ENCODE measurements around the gene SCG5.

SCG5 gene

DNA sequence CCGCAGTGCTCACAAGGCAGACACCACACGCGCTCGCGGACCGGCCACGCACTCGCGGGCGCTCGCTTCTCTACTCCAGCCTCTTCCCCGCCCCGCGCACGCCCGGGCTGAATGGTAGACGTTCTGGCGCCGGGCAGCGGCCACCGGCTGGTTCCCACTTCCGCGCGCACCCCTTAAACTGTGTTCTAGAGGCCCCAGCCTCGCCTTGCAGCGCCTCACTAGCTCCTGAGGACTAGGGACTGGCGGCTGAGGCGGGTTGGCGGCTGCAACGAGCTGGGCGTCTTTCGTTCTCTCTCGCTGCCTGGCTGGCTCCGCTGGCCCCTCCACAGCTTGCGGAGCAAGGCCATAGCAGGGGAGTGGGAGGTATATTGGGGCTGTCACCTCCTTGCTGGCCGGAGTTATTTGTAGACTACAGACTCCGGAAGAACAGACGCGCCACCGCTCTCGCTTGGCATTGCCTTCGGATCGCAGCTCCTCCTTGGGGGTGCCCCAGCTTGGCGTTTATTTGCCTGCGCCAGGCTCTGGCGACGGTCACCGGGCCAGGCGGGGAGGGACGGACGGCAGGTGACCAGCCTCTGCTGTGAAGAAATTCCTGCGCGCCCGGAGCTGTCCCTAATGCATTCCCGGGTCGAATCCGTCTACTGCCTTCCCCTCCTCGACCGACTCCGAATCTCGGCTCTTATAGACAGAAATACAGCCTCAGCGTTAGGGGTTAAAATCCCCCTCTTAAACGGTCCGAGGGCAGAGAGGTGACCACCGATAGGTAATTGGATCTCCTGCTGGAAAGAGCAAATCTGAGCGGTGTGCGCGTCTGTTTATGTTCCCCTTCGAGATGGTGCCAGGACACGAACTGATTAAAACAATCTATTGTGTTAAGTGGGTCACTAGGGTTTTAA lies 77.6 kb downstream of the SCG5 start:
- Mint-ChIP-seq H3K4me1 (peaks cover 26% of the 10 kb centered on the region), H3K9me3 (no peaks in the 10 kb centered on the region), H3K4me3 (peak overlapping the region; percentile 54), H3K27ac (no peak overlapping the region), H3K36me3 (no peaks in the 10 kb centered on the region), H3K27me3 (peaks cover 66% of the 10 kb centered on the region)
- no peak for ATAC-seq

DNA sequence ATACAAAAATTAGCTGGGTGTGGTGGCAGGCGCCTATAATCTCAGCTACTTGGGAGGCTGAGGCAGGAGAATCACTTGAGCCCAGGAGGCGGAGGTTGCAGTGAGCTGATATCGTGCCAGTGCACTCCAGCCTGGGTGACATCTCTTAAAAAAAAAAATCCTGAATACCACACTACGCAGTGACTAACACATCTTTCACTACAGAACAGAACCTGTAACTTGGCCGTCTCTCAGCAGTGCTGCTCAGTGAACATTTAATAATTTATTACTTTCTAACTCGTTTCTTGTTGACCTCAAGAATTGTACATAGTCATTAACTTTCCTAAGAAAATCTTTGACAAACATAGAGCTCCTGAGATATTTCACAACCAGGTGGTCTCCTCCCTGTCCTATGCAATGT lies 80.1 kb downstream of the SCG5 start:
- Mint-ChIP-seq H3K27ac (no peak overlapping the region), H3K9me3 (no peaks in the 10 kb centered on the region), H3K4me1 (peaks cover 24% of the 10 kb centered on the region), H3K36me3 (no peaks in the 10 kb centered on the region), H3K27me3 (peaks cover 64% of the 10 kb centered on the region), H3K4me3 (no peak overlapping the region)
- ATAC-seq = no peak

DNA sequence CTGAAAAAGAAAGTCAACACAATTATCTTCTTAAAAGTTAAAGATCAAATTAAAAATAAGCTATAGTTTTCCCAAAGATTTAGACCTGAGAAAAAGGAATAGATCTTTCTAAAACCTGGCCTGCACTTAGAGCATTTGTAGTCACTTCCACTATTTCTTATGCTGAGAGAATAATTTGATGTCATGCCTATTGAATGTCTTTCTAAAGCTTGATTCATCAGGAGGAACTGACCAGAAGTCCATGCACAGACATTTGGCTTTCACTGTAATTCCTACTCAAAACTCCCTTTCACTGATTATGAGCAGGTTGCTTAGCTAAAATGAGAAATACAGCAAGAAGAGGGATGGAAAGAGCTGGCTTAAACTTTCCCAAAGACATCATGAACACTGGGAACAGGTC lies 80.6 kb downstream of the SCG5 start:
- no peak for ATAC-seq
- Mint-ChIP-seq H3K27me3 (peaks cover 63% of the 10 kb centered on the region), H3K4me3 (no peak overlapping the region), H3K9me3 (no peaks in the 10 kb centered on the region), H3K36me3 (no peaks in the 10 kb centered on the region), H3K4me1 (peaks cover 19% of the 10 kb centered on the region), H3K27ac (no peak overlapping the region)

DNA sequence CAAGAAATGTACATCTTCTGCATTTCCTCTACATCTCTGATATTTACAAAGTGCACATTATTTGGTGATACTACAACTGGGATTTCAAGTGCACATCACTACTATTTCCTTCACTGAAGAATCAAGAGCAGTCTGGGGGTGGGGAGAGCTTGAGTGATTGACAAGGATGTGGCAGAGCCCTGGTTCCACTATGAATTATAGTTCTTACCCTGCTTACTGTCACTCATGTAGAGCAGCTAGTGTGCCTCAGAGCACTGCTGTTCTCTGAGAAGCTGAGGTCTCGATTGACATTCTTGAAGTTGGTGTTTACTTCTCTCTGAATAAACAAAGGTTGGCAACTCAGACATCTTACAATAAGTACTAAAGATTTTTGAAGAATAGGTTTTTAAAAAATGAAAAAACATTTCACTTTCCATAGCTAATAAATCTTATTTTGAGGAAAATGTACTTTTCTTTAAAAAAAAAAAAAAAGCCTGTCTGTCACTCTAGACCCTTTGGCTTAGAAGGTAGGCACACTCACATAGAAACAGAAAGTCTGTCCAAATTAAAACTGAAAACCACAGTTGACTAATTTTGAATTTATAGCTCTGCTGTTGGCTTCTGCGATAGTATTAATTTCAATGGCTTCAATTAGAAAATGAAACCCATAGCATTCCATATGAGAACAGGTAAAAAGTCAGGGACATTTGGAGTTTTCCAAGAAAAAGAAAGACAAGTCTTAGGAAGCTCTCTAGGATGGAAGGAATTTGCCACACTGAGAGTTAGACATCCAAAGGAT lies 81.8 kb downstream of the SCG5 start:
- Mint-ChIP-seq H3K9me3 (peaks cover 3% of the 10 kb centered on the region), H3K4me3 (no peak overlapping the region), H3K36me3 (no peaks in the 10 kb centered on the region), H3K27ac (no peak overlapping the region), H3K4me1 (peaks cover 11% of the 10 kb centered on the region), H3K27me3 (peaks cover 59% of the 10 kb centered on the region)
- peak; percentile 82 for ATAC-seq

DNA sequence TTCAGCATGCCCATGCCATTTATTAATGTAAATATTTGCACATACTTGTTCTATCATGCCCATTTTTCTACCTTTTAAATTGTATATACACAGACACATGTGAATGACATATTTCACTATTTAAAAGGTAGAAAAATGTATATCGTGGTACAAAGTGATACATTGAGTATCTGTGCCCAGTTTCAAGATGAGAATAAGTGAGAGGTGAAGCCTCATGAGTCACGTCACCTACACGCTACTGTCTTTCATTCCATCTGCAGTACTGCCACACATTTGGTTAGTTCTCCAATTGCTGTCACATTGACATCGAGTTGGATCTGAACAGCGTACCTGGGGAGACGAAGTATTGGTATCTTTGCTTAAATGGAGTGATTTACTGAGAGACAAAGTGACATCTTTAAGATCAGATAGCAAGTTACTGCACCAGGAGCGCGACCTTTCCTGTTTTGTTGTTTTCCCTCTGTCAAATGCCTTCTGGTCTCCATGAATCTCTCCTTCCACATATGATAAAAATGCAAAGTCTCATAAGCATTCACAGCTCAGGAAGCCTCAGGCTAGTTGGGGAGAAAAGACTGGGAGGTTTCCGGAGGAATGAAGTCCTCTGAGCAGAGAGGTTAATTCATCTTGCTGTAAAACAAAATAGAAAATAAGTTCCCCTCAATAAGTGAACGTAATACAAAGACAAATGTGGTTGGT lies 88.3 kb downstream of the SCG5 start:
- peaks cover 8% of the 10 kb centered on the region for H3K4me1 Mint-ChIP-seq
- H3K27ac Mint-ChIP-seq = no peak overlapping the region
- H3K9me3 Mint-ChIP-seq = peaks cover 3% of the 10 kb centered on the region
- no peak for ATAC-seq
- H3K4me3 Mint-ChIP-seq = no peak overlapping the region
- H3K27me3 Mint-ChIP-seq = peaks cover 68% of the 10 kb centered on the region
- H3K36me3 Mint-ChIP-seq = no peaks in the 10 kb centered on the region

DNA sequence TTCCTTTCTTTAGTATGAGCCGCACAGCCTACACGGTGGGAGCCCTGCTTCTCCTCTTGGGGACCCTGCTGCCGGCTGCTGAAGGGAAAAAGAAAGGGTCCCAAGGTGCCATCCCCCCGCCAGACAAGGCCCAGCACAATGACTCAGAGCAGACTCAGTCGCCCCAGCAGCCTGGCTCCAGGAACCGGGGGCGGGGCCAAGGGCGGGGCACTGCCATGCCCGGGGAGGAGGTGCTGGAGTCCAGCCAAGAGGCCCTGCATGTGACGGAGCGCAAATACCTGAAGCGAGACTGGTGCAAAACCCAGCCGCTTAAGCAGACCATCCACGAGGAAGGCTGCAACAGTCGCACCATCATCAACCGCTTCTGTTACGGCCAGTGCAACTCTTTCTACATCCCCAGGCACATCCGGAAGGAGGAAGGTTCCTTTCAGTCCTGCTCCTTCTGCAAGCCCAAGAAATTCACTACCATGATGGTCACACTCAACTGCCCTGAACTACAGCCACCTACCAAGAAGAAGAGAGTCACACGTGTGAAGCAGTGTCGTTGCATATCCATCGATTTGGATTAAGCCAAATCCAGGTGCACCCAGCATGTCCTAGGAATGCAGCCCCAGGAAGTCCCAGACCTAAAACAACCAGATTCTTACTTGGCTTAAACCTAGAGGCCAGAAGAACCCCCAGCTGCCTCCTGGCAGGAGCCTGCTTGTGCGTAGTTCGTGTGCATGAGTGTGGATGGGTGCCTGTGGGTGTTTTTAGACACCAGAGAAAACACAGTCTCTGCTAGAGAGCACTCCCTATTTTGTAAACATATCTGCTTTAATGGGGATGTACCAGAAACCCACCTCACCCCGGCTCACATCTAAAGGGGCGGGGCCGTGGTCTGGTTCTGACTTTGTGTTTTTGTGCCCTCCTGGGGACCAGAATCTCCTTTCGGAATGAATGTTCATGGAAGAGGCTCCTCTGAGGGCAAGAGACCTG lies 89.5 kb downstream of the SCG5 start:
- H3K9me3 Mint-ChIP-seq = peaks cover 3% of the 10 kb centered on the region
- H3K4me1 Mint-ChIP-seq = peaks cover 8% of the 10 kb centered on the region
- H3K4me3 Mint-ChIP-seq = peak overlapping the region; percentile 29
- H3K36me3 Mint-ChIP-seq = no peaks in the 10 kb centered on the region
- ATAC-seq = peak; percentile 61
- H3K27me3 Mint-ChIP-seq = peaks cover 65% of the 10 kb centered on the region
- peak overlapping the region; percentile 31 for H3K27ac Mint-ChIP-seq

DNA sequence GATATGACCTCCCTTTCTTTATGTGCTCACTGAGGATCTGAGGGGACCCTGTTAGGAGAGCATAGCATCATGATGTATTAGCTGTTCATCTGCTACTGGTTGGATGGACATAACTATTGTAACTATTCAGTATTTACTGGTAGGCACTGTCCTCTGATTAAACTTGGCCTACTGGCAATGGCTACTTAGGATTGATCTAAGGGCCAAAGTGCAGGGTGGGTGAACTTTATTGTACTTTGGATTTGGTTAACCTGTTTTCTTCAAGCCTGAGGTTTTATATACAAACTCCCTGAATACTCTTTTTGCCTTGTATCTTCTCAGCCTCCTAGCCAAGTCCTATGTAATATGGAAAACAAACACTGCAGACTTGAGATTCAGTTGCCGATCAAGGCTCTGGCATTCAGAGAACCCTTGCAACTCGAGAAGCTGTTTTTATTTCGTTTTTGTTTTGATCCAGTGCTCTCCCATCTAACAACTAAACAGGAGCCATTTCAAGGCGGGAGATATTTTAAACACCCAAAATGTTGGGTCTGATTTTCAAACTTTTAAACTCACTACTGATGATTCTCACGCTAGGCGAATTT lies 91.2 kb downstream of the SCG5 start:
- Mint-ChIP-seq H3K27me3 (peaks cover 50% of the 10 kb centered on the region), H3K4me3 (no peak overlapping the region), H3K9me3 (peaks cover 2% of the 10 kb centered on the region), H3K4me1 (peaks cover 8% of the 10 kb centered on the region), H3K27ac (no peak overlapping the region), H3K36me3 (no peaks in the 10 kb centered on the region)
- ATAC-seq = no peak

DNA sequence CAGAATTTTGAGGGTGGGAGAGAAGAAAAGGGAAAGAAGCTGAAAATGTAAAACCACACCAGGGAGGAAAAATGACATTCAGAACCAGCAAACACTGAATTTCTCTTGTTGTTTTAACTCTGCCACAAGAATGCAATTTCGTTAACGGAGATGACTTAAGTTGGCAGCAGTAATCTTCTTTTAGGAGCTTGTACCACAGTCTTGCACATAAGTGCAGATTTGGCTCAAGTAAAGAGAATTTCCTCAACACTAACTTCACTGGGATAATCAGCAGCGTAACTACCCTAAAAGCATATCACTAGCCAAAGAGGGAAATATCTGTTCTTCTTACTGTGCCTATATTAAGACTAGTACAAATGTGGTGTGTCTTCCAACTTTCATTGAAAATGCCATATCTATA lies 91.8 kb downstream of the SCG5 start:
- H3K36me3 Mint-ChIP-seq = no peaks in the 10 kb centered on the region
- H3K9me3 Mint-ChIP-seq = no peaks in the 10 kb centered on the region
- H3K4me1 Mint-ChIP-seq = peaks cover 8% of the 10 kb centered on the region
- no peak overlapping the region for H3K27ac Mint-ChIP-seq
- no peak for ATAC-seq
- H3K27me3 Mint-ChIP-seq = peaks cover 47% of the 10 kb centered on the region
- H3K4me3 Mint-ChIP-seq = no peak overlapping the region

DNA sequence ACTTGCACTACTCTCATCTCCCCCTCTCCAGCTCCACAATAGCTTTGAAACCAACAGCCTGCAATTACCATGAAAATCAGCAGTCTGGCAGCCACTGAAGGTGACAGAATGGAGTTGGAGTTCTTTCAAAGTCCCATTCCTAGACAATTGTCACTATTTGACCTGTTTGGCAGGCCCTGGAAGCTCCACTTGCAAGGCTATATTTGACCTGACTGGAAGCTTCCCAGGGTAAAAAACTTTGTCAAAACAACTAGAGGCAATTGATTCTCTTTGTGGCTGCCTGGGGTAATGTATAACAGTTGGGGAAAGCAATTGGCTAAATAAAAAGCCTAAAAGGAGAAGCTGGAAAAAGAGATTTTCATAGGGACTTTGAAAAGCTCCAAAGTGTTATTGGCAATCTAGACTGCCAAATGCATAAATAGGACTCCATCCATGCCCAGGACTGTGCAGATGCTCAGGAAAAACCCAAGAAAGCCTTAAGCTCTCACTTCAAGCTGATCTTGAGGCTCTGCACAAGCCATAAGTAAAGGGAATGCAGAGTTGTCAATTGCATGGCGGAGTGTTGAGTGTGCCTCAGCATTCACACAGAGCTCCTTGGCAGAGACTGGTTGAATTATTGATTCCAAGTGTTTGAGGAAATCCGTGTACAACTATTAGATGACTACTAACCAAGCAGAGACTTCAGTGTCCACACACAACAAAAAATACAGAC lies 94.6 kb downstream of the SCG5 start:
- Mint-ChIP-seq H3K4me3 (no peak overlapping the region), H3K27ac (no peak overlapping the region), H3K36me3 (peaks cover 5% of the 10 kb centered on the region), H3K9me3 (peaks cover 12% of the 10 kb centered on the region), H3K4me1 (peaks cover 2% of the 10 kb centered on the region), H3K27me3 (peaks cover 34% of the 10 kb centered on the region)
- ATAC-seq = no peak

DNA sequence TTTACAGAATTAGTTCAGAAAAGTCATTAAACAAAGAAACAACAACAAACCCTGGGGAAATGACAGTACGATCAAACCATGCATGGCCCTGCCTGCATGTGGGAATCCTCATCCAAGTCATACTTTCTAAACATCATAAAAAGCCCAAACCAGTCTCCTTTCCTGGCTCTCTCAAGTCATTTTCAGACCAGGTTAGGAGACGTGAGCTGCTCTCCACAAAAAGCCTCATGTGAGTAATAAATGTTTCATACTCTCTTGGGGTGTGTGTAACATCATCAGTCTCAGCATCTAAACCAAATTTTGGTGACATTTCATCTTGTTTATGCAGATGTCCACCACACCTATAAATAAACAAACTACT lies 95.2 kb downstream of the SCG5 start:
- no peaks in the 10 kb centered on the region for H3K4me1 Mint-ChIP-seq
- H3K4me3 Mint-ChIP-seq = no peak overlapping the region
- no peak for ATAC-seq
- H3K27me3 Mint-ChIP-seq = peaks cover 32% of the 10 kb centered on the region
- peaks cover 12% of the 10 kb centered on the region for H3K9me3 Mint-ChIP-seq
- no peak overlapping the region for H3K27ac Mint-ChIP-seq
- H3K36me3 Mint-ChIP-seq = peaks cover 5% of the 10 kb centered on the region

DNA sequence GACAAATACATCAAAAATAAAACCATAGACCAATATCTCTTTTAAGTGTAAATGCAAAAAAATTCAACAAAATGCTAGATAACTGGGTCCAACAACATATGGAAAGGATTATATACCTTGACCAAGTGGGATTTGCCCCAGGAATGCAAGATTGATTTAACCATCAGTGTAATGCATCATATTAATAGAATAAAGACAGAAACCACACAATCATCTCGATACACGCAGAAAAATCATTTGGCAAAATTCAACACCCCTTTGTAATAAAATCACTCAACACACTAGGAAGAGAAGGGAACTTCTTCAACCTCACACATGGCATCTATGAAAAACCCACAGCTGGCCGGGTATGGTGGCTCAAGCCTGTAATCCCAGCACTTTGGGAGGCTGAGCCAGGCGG lies 95.8 kb downstream of the SCG5 start:
- Mint-ChIP-seq H3K36me3 (peaks cover 5% of the 10 kb centered on the region), H3K27me3 (peaks cover 34% of the 10 kb centered on the region), H3K4me1 (no peaks in the 10 kb centered on the region), H3K4me3 (no peak overlapping the region), H3K27ac (no peak overlapping the region), H3K9me3 (peaks cover 12% of the 10 kb centered on the region)
- ATAC-seq = no peak

DNA sequence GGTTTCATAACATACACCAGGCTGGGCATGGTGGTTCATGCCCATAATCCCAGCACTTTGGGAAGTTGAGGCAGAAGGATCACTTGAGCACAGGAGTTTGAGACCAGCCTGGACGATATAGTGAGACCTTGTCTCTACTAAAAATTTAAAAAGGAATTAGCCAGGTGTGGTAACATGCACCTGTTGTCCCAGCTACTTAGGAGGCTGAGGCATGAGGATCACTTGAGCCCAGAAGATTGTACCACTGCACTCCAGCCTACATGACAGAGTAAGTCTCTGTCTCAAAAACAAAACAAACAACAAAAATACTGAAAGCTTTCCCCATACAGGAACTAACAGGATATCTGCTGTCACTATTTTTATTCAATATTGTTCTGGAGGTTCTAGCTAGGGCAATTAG lies 97.2 kb downstream of the SCG5 start:
- Mint-ChIP-seq H3K36me3 (peaks cover 5% of the 10 kb centered on the region), H3K4me1 (no peaks in the 10 kb centered on the region), H3K4me3 (no peak overlapping the region), H3K9me3 (peaks cover 15% of the 10 kb centered on the region), H3K27ac (no peak overlapping the region), H3K27me3 (peaks cover 44% of the 10 kb centered on the region)
- ATAC-seq = no peak

DNA sequence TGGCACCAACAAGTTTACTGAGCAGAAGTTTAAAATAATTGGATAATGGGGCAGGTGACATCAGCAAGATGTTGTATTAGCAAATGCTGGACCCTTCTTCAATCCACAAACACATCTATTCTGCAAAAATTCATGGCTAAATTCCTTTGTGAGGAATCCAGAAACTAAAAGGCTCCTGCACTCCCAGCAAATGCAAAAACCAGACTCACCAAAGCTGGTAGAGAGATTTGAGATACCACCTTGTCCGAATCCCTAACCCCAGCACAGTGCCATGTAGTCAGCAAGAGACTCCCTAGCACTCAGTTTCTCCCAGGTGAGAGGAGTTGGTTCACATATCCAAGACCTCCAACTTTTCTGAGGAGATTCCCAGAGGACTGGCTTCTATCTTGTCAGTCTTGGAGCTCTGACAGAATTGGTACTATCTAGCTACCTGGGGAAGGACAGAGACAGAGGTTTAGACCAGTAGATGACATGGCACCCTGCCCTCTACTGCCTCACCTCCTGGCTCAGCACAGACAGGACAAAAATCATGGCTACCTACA lies 98.1 kb downstream of the SCG5 start:
- peaks cover 15% of the 10 kb centered on the region for H3K9me3 Mint-ChIP-seq
- no peak overlapping the region for H3K4me3 Mint-ChIP-seq
- no peaks in the 10 kb centered on the region for H3K4me1 Mint-ChIP-seq
- H3K27ac Mint-ChIP-seq = no peak overlapping the region
- peaks cover 38% of the 10 kb centered on the region for H3K27me3 Mint-ChIP-seq
- peaks cover 5% of the 10 kb centered on the region for H3K36me3 Mint-ChIP-seq
- ATAC-seq = no peak
